GM12878 (cell line): Measurements from ENCODE around the gene HOXD1.

Experiments
- ATF7 ChIP-seq: fragments of 450-650 bp; IDR thresholded peaks from 2 replicates; pipeline ENCODE4 v1.6.1; 2016; ENCODE audit warnings: low read depth, mild to moderate bottlenecking
- POLR2A ChIP-seq: IDR thresholded peaks from 2 replicates; pipeline ENCODE4 v1.6.1; 2011; ENCODE audit warnings: low read depth, mild to moderate bottlenecking, low read length
- POLR2AphosphoS5 ChIP-seq: IDR thresholded peaks from 2 replicates; pipeline ENCODE4 v1.6.1; 2011; ENCODE audit warnings: mild to moderate bottlenecking, low read length, inconsistent platforms
- ZZZ3 ChIP-seq: IDR thresholded peaks from 2 replicates; pipeline ENCODE4 v1.6.1; 2011; ENCODE audit warnings: low read depth; ENCODE audit not compliant: control insufficient read depth, insufficient read length
- TF ChIP-seq, protein P1 (sequence below), 3 experiments: IDR thresholded peaks in 2 of 3; conservative IDR thresholded peaks in 1 of 3; 2 replicates each; pipeline ENCODE4 v1.5.1; 2011; ENCODE audit warnings: low read depth in 3 of 3, low read length in 3 of 3, mild to moderate bottlenecking in 3 of 3, control low read depth in 2 of 3, moderate library complexity in 2 of 3, inconsistent platforms in 1 of 3, mixed read lengths in 1 of 3; ENCODE audit not compliant: control insufficient read depth in 2 of 3, insufficient read depth in 1 of 3; ENCODE audit errors: extremely low read depth in 1 of 3

DNA sequence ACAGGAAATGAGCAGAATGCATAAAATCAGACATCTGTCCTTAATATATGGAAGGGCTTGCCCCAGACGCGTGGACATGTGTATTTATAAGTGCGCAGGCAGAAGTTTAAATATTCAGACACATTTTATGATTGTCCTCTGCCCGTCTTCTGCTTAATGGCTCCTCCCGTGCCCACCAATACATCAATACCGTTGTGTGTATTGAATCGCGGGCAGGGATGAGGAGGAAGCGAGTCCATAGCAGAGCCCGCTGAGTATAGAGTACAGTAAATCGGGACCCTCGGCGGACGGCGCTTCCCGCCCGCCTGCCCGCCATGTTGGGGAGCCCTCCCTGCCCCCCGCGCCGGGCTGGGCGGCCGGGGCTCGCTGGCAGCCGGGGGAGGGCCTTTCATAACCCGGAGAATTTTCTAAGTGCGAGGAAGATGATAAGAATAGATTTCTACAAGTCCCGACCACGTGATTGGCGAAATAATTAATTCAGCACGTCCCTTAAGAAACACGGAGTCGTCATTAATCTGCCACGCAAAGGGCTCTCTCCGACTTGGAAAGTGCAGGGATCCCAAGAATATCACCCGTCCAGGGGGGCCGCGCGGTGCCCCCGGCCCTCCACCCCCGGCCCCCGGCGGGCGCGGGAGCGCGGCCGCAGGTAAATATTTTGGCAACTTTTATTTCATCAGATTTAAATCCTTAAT lies 31.5 kb upstream of the HOXD1 start, which contains the start of gene HOXD3:
- TF ChIP-seq, protein P1, sequence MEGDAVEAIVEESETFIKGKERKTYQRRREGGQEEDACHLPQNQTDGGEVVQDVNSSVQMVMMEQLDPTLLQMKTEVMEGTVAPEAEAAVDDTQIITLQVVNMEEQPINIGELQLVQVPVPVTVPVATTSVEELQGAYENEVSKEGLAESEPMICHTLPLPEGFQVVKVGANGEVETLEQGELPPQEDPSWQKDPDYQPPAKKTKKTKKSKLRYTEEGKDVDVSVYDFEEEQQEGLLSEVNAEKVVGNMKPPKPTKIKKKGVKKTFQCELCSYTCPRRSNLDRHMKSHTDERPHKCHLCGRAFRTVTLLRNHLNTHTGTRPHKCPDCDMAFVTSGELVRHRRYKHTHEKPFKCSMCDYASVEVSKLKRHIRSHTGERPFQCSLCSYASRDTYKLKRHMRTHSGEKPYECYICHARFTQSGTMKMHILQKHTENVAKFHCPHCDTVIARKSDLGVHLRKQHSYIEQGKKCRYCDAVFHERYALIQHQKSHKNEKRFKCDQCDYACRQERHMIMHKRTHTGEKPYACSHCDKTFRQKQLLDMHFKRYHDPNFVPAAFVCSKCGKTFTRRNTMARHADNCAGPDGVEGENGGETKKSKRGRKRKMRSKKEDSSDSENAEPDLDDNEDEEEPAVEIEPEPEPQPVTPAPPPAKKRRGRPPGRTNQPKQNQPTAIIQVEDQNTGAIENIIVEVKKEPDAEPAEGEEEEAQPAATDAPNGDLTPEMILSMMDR (IDR thresholded peaks at IDR 0.05 in 2 of 3, conservative IDR thresholded peaks at IDR 0.05 in 1 of 3; ENCODE audit: control insufficient read depth in 2 of 3, extremely low read depth in 1 of 3, insufficient read depth in 1 of 3, low read depth in 3 of 3, low read length in 3 of 3): no peak
- no peak for TF ChIP-seq POLR2AphosphoS5
- no peak for TF ChIP-seq ZZZ3
- TF ChIP-seq ATF7: no peak
- no peak for TF ChIP-seq POLR2A
